Hepatocyte (in vitro differentiated cells): ENCODE measurements around the gene MAST4. TPM values are rescaled to one million over a fixed set of nuclear protein-coding genes. Genes with fewer than 3 reads are reported as not detected.

Source experiments
- DNase-seq: peaks from one replicate; pipeline ENCODE4 v3.0.0-alpha.2; 2016; ENCODE audit warnings: low spot score
- H2AFZ ChIP-seq: fragments of 200-600 bp; sonication (generic); 2 replicates; pipeline ENCODE4 v1.6.0; 2016; ENCODE audit warnings: antibody characterized with exemption, mild to moderate bottlenecking
- H3K27ac ChIP-seq: fragments of 200-600 bp; sonication (generic); 2 replicates; pipeline ENCODE4 v1.5.1; 2016; ENCODE audit warnings: mild to moderate bottlenecking
- H3K27me3 ChIP-seq: fragments of 200-600 bp; sonication (generic); 2 replicates; pipeline ENCODE4 v1.6.1; 2016
- H3K36me3 ChIP-seq: fragments of 200-600 bp; sonication (generic); replicated peaks from 2 replicates; pipeline ENCODE4 v1.5.1; 2016; ENCODE audit warnings: low read depth; ENCODE audit not compliant: insufficient read depth
- H3K4me1 ChIP-seq: fragments of 200-600 bp; sonication (generic); 2 replicates; pipeline ENCODE4 v1.5.1; 2016; ENCODE audit warnings: mild to moderate bottlenecking, moderate library complexity; ENCODE audit not compliant: insufficient read depth
- H3K4me2 ChIP-seq: fragments of 200-600 bp; sonication (generic); 2 replicates; pipeline ENCODE4 v1.6.0; 2016
- H3K4me3 ChIP-seq: fragments of 200-600 bp; sonication (generic); 2 replicates; pipeline ENCODE4 v1.5.1; 2016; ENCODE audit warnings: mild to moderate bottlenecking
- H3K79me2 ChIP-seq: fragments of 200-600 bp; sonication (generic); 2 replicates; pipeline ENCODE4 v1.6.0; 2017; ENCODE audit warnings: mild to moderate bottlenecking
- H3K9me2 ChIP-seq: fragments of 200-600 bp; sonication (generic); replicated peaks from 2 replicates; pipeline ENCODE4 v1.6.0; 2017; ENCODE audit warnings: mild to moderate bottlenecking; ENCODE audit not compliant: insufficient read depth
- H3K9me3 ChIP-seq: fragments of 200-600 bp; sonication (generic); 2 replicates; pipeline ENCODE4 v1.5.1; 2016; ENCODE audit warnings: low read depth, mild to moderate bottlenecking
- H4K20me1 ChIP-seq: fragments of 200-600 bp; sonication (generic); 2 replicates; pipeline ENCODE4 v1.6.0; 2016; ENCODE audit warnings: mild to moderate bottlenecking; ENCODE audit not compliant: insufficient read depth, poor library complexity, severe bottlenecking
- EZH2 ChIP-seq: fragments of 200-600 bp; sonication (generic); IDR thresholded peaks from 2 replicates; pipeline ENCODE4 v1.6.1; 2016; ENCODE audit warnings: antibody characterized with exemption, mild to moderate bottlenecking, borderline replicate concordance
- EZH2phosphoT487 ChIP-seq: fragments of 200-600 bp; sonication (generic); IDR thresholded peaks from one replicate; pipeline ENCODE4 v1.6.1; 2018; ENCODE audit warnings: antibody characterized with exemption, mild to moderate bottlenecking, low read depth, moderate library complexity; ENCODE audit not compliant: unreplicated experiment, severe bottlenecking
- WGBS: methylation state at CpG from one replicate; pipeline ENCODE4 v1.1.6; 2016; ENCODE audit warnings: low lambda C conversion rate; ENCODE audit errors: missing lambda C conversion rate; 5-methylcytosine and 5-hydroxymethylcytosine counted together
- polyA plus RNA-seq: library from polyadenylated mRNA; unstranded; fragments of >200 nt; fragmentation: Nextera tagmentation; extraction: Ambion mirVana; gene quantifications from 2 replicates; pipeline ENCODE4 v1.2.1, GENCODE V29; 2016
- total RNA-seq: library from RNA; depleted of rRNA; stranded (reverse); fragments of >200 nt; gene quantifications from 2 replicates; pipeline ENCODE4 v1.2.3, GENCODE V29; 2014
- TF ChIP-seq, protein P1 (sequence below): fragments of 200-600 bp; sonication (generic); IDR thresholded peaks from 2 replicates; pipeline ENCODE4 v1.5.1; 2016; ENCODE audit warnings: antibody characterized with exemption, mild to moderate bottlenecking; ENCODE audit not compliant: poor library complexity

MAST4 gene
- total and polyA plus RNA-seq, 2 experiments from 2014 or later, result 11.7 to 13.2 TPM

- no peak for DNase-seq
- no peak overlapping the region for H2AFZ ChIP-seq
- no peaks in the 10 kb centered on the region for H3K27me3 ChIP-seq
- peak overlapping the region; percentile 48 for H3K27ac ChIP-seq
- peaks cover 4% of the 10 kb centered on the region for H3K79me2 ChIP-seq
- no peak for TF ChIP-seq EZH2phosphoT487
- TF ChIP-seq, protein P1, sequence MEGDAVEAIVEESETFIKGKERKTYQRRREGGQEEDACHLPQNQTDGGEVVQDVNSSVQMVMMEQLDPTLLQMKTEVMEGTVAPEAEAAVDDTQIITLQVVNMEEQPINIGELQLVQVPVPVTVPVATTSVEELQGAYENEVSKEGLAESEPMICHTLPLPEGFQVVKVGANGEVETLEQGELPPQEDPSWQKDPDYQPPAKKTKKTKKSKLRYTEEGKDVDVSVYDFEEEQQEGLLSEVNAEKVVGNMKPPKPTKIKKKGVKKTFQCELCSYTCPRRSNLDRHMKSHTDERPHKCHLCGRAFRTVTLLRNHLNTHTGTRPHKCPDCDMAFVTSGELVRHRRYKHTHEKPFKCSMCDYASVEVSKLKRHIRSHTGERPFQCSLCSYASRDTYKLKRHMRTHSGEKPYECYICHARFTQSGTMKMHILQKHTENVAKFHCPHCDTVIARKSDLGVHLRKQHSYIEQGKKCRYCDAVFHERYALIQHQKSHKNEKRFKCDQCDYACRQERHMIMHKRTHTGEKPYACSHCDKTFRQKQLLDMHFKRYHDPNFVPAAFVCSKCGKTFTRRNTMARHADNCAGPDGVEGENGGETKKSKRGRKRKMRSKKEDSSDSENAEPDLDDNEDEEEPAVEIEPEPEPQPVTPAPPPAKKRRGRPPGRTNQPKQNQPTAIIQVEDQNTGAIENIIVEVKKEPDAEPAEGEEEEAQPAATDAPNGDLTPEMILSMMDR, result no peak
- TF ChIP-seq EZH2, result no peak
- H3K4me3 ChIP-seq, result no peak overlapping the region
- no peaks in the 10 kb centered on the region for H3K36me3 ChIP-seq
- H3K4me1 ChIP-seq, result peaks cover 13% of the 10 kb centered on the region
- H4K20me1 ChIP-seq, result no peaks in the 10 kb centered on the region
- WGBS, result 62% methylated on average over 4 of the region's 4 CpGs
- H3K9me3 ChIP-seq, result no peaks in the 10 kb centered on the region
- no peaks in the 10 kb centered on the region for H3K9me2 ChIP-seq
- H3K4me2 ChIP-seq, result peak overlapping the region; percentile 25
Observed at GRCh38 chr5:67094476-67095300, 498.5 kb downstream of the MAST4 start.

DNA sequence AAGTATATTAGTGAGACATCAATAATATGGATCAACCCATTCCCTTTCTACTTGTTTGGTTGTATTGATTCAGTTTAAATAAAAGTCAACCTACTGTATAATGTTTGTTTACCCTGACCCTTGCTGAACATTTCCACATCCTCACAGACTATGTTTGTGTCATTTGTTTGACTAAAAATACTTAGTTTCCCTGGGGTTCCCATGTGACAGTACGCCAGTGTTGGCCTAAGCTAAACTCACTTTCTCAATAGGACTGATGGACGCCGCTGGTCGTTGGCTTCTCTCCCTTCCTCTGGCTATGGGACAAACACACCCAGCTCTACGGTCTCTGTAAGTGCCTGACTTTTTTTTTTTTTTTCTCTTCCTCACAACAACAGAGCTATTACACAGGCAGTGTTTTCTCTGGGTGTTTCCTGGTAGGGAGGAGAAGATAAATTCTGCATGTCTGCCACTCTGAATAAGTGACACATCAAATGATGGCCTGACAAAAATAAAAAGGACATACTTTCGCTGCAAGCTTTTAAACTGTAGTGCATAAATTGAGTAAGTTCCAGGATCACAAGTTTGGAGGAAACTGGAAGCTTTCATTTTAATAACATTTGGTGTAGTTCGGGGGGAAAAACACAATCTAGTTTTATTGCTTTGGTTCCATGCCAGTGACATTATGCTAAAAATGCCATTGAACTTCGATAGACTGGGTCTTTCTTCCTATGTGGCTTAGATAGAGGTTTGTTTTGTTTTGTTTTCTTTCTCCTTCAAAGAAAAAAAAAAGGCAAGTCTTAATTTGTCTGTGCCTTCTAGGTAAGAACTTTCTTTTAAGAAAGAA, 499.4 kb downstream of the MAST4 start:
- Histone ChIP-seq H3K36me3 (no peaks in the 10 kb centered on the region), H3K4me1 (peaks cover 13% of the 10 kb centered on the region), H3K4me3 (no peak overlapping the region), H3K4me2 (peak overlapping the region; percentile 25), H3K27me3 (no peaks in the 10 kb centered on the region), H3K27ac (peak overlapping the region; percentile 48), H3K9me3 (no peaks in the 10 kb centered on the region), H3K9me2 (no peaks in the 10 kb centered on the region), H3K79me2 (peaks cover 4% of the 10 kb centered on the region), H4K20me1 (no peaks in the 10 kb centered on the region), H2AFZ (no peak overlapping the region)
- TF ChIP-seq, protein P1, result no peak
- TF ChIP-seq EZH2 (no peak), EZH2phosphoT487 (no peak)
- peak; percentile 50 for DNase-seq
- 64% methylated on average over 8 of the region's 8 CpGs for WGBS

DNA sequence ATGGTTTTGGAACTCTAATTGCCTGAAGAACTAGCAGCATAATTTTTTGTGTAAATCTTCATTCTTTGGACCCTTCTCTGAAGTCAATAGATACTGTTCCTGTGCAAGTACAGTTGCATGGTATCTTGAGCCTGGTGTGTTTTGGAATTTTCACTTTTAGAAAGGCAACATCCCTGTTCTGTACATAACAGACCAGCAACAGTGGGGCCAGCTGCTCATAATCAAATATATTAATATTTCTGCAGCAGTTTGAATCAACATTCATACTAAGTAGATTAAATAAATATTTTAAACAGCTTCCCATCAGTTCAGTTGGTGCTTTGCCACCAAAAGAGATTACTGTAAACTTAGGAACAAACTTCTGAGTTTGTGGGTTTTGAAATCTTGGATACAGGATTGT, 502.5 kb downstream of the MAST4 start:
- Histone ChIP-seq H3K27ac (no peak overlapping the region), H3K4me1 (peaks cover 13% of the 10 kb centered on the region), H3K4me2 (no peak overlapping the region), H3K4me3 (no peak overlapping the region), H2AFZ (no peak overlapping the region), H3K9me3 (no peaks in the 10 kb centered on the region), H3K79me2 (peaks cover 4% of the 10 kb centered on the region), H3K9me2 (no peaks in the 10 kb centered on the region), H4K20me1 (no peaks in the 10 kb centered on the region), H3K27me3 (no peaks in the 10 kb centered on the region), H3K36me3 (no peaks in the 10 kb centered on the region)
- TF ChIP-seq EZH2 (no peak), EZH2phosphoT487 (no peak)
- TF ChIP-seq, protein P1, result no peak
- DNase-seq, result no peak
